Stimulated activated CD4-positive, alpha-beta T cell treated with anti-CD3 and anti-CD28 coated beads, TNF-alpha, amount 100 ng/mL, for 48 hours (primary cell): Measurements from ENCODE around the gene MRPL20.
"Not testable (repeated sequence)": the region's sequence is repeated elsewhere in the genome, so short reads cannot be mapped to it uniquely, and the experiment has no call there.

Source experiments
- DNase-seq, 3 donors: peaks; one replicate each; pipeline ENCODE4 v3.0.0-alpha.2; 2020; ENCODE audit warnings: low read depth in 3 of 3

The MRPL20 gene

DNA sequence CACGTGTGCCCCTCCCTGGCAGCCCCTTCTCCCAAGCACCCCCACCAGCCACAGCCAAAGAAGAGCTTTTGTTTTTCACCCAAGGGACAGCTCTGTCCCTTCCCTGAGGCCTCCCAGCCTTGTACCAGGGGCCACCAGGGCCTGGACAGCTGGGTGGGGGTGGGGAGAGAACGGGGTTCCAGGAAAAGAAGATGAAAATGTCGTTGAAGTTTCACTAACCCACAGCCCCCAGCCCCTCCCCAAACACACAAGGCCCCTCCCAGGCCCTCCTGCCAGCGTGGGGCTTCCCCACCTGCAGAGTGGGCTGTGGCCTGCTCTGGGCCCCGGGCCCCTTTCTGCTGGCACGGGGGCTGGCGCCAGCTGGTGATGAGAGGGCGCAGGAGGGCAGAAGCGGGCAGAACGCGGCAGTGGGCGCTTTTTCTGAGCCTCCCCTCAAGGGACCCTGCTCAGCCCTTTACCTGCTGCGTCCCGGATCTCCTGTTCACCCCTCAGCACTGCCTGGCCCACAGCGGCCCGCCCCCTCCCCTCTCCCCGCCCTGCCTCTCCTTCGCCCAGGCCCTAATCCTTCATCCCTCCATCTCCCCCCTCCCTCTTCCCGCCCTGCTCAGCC lies 19.5 kb upstream of the MRPL20 start:
- no peak for DNase-seq

DNA sequence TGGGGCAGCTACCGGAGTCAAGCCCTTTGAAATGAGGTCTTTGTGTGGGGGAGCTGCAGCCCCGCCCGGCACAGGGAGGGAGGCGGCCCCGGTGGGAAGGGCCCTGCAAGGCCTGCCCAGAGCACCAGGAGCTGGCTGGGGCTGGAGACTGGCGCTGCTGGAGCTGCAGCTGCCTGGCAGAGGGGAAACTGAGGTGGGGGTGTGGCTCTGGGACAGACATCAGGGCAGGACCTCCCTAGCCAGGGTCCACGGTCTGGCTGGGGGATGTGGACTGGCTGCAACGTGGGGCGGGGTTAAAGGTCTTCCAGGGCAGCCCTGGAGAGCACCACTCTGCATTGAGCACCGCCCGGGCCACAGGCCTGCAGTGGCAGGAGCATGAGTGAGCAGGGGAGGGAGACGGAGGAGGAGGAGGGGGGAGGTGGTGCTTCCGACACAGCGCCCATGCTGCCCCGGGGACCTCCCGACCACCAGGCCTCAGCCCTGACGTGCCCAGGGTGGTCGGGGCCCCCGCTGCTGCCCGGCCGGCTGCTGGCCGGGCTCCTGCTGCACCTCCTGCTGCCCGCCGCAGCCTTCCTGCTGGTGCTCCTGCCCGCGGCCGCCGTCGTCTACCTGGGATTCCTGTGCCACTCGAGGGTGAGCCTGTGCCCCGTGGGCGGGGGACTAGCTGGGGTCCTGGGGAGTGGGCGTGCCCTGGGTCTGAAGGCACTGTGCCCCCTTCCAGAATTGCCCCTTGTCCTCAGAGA lies 18.8 kb upstream of the MRPL20 start:
- no peak for DNase-seq

DNA sequence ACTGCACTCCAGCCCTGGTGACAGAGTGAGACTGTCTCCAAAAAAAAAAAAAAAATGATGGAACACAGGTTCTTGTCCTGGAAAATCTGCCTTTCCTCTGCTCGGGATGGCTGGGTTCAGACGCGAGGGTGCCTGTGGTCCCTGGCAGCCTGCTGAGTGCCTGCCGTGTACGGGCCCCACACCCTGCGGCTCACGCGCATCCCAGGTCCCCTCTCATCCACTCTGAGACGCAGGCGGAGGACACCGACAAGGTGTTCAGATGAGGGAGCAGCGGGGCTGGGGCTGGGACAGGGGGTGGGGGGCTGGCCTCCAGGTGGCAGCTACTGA lies 18.3 kb upstream of the MRPL20 start:
- DNase-seq: no peak

DNA sequence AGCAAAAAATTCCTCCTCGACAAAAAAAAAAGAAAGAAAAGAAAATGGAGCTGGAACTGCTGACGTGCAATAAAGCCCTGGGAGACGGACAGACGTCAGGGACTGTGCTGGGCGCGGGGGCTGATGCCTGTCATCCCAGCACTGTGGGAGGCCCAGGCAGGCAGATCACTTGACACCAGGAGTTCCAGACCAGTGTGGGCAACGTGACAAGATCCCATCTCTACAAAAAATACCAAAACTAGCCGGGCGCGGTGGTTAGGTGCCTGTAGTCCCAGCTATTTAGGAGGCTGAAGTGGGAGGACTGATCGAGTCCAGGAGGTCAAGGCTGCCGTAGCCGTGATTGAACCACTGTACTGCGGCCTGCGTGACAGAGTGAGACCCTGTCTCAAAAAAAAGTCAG lies 17.6 kb upstream of the MRPL20 start:
- DNase-seq: no peak

DNA sequence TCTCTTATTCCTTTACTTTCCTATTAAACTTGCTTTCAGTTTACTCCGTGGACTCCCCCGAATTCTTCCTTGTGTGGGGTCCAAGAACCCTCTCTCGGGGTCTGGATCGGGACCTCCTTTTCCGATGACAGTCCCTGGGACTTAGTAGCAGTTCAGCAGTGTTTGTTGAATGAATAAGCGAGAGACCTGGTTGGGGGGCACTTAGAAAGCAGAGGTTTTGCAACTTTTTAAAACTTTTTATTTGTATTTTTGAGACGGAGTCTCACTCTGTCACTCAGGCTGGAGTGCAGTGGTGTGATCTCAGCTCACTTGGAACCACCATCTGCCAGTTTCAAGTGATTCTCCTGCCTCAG lies 16.1 kb upstream of the MRPL20 start:
- DNase-seq: no peak

DNA sequence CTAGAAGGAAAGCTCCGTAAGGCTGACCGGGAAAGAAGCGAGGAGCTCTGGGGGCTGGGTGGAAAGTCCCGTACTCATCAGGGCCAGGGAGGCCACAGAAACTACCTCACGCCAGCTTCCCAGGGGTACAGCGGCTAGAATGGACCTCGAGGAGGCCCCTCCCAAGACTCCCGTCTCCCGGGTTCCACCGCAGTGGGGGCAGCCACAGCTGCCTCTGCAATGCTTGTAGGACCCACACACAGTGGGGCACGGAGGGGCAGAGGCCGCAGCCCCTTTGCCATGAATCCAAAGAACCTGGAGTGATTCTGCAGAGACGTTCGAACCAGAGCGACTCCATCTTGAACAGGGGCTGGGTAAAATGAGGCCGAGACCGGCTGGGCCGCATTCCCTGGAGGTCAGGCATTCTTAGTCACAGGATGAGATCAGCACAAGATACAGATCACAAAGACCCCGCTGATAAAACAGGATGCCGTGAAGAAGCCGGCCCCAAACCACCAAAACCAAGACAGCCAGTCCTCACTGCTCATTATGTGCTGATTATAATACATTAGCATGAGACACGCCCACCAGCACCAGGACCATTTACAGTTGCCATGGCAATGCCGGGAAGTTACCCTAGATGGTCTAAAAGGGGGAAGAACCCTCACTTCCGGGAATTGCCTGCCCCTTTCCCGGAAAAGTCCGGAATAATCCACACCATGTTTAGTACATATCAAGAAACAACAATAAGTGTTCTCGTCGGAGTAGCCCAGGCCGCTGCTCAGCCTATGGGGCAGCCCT lies 15.6 kb upstream of the MRPL20 start:
- DNase-seq: no peak

DNA sequence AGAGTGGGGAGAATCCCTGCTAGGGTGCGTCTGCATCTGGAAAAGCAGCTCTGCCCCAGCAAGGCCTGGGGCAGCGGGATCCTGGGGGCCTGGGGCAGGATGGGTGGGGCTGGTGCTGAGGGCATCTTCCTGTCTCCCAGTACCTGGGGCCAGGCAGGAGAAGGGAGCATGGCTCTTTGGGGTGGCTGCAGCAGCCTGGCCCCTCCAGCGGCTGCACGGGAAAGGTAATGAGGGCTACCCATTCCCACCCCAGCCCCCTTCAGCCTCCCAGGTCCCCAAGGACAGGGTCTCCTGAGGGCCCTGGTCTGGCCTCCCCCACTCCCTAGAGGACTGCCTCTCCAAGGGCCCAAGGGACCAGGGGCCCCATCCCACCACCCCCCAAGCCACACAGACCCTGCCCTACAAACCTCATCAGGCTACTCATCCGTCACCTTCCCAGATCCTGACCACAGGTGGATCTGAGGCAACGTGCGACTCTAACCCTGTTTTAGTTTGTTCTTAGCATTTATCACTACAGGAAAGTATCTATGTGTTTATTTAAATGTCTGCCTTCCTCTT lies 14.9 kb upstream of the MRPL20 start:
- no peak for DNase-seq

DNA sequence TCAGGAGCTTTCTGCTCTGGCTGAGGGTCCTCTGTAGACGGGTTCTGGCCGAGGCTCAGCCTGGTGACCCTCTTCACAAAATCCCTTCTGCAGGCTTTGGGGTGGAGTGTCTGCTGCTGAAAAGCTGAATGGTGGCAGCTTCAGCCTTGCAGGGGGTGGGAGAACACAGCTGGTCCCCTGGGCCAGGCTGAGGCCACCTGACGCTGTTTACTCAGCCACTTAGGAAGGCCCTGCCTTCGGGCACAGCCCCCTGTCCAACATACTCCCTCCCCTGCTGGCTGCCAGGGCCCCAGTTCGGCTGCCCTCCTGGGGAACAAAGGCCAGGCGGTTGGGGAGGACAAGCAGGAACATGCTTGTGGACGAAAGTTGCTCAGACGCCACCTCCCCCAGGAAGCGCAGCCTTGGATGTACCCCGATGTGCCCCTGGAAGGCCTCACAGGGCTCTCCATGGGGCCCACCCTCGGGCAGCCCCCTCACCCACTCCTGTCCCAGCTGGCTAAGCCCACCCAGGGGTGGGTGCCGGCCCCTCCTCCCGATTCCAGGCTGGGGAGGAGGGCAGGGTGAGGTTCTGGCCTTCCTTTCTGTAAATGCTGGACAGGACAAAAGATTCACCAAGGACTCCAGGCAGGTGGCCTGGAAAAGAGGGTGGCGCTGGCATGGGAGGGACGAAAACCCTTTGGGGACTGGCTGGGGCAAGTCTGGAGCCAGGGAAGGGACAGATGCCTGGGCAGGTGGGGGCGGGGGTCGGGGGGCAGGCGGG lies 14.2 kb upstream of the MRPL20 start, which contains the start of gene ANKRD65:
TSS of gene ANKRD65 (minus strand) at position 130 of the 760 bp plus-strand sequence. CDS start 271 bp downstream, outside the sequence.
- no peak for DNase-seq

DNA sequence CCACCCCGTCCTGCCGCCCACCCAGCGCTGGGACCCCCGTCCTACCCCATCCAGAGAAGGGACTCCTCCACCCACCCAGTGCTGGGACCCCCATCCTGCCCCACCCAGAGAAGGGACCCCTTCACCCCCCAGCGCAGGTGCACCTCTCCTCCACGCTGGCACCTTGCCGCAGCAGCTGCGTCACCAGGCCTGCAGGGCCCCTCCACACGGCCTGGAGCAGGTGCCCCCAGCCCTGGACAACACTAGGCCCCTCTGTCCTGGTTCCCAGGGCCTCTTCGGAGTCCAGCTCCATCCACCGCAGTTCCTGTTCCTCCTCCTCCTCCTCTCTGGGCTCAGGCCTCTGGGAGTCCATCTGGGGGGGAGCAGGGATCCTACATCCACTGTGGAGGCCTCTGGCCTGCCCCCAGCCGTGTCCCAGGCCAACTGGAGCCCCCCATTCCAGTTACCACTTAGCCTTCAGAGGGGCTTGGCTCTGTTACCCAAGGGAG lies 13.6 kb upstream of the MRPL20 start:
- no peak for DNase-seq

DNA sequence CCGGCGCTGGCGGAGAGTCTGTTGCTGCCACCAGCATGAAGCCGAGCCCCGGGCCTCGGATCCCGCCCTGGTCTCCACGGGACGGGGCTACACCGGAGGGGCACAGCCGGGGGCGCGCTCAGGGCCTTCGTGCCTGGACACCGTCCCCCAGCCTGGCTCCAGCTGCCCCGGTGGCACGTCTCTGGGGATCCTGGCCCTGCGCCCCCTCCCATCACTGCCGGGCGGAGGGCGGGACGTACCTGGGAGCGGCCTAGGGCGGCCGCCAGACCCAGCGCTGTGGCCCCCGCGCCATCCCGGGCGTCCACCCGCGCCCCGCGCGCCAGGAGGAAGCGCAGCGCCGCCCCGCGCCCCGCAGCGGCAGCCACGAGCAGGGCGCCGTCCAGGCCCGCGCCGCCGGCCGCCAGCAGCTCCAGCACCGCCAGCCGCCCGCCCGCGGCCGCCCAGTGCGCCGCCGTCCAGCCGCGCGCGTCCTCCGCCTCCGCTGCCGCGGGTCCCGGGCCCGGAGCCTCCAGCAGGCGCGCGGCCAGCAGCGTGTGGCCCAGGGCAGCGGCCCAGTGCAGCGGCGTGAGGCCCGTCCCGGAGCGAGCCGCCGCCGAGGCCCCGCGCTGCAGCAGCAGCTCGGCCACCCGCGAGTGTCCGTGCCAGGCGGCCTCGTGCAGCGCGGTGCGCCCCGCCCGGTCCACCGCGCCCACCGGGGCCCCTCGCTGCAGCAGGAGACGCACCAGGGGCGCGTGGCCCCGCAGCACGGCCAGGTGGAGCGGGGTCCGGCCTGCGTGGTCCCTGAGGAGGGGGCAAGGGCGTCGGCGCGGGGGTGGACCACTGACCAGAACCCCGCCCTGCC lies 12.9 kb upstream of the MRPL20 start:
- DNase-seq: no peak

DNA sequence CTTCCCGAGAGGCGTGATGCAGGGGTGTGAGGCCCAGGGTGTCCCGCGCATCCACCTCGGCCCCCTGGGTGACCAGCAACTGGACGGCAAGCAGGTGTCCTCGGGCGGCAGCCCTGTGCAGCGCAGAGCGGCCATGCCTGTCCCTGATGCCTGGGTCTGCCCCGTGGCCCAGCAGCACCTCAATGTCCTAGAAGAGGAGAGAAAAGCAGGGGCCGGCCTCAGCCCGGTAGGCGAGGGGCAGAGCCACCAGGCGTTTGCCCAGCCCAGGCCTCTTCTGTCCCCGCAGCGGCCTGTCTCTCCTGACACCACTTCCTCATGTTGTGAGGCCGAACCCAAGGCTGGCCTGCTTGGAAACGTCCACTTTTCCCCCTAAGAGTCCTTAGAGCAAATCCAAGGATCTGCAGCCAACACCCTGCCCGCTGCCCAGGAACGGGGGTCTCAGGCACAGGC lies 12.3 kb upstream of the MRPL20 start:
- DNase-seq: no peak

DNA sequence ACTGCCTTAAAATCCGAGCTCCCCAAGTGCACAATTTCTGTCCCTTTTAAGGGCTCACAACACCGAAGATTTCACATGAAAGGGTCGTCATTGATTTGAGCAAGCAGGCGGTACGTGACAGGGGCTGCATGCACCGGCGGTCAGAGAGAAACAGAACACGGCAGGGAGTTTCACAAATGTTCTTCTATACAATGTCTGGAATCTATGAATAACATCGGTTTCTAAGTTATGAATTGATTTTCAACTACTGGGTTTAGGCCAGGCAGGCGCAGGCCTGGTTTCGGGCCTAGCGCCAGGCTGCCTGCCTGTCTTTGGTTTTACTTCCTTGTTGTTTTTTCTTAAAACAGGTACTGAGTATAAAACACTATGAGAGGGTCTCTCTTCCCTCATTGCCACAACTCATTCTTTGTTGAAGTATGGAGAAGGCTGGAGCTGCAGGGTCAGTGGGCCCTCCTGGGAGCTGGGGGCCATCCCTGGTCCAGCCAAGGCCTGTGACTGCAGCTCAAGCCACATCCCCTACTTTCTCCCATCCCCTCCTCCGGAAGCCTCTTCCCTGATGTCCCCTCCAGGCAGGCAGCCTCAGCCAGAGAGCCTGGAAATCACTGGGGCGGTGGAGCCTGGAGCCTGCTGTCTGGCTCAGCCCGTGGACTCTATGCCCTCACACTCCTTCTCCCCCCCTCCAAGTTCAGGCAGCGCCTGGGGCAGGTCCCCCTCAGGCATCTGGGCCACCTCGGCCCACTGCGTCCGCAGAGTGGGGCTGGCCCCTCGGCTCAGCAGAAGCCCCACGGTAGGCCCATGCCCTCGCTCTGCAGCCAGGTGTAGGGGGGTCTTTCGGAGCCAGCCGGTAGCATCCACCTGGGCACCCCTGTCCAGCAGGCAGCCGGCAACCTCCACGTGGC lies 11.6 kb upstream of the MRPL20 start:
- DNase-seq: no peak

DNA sequence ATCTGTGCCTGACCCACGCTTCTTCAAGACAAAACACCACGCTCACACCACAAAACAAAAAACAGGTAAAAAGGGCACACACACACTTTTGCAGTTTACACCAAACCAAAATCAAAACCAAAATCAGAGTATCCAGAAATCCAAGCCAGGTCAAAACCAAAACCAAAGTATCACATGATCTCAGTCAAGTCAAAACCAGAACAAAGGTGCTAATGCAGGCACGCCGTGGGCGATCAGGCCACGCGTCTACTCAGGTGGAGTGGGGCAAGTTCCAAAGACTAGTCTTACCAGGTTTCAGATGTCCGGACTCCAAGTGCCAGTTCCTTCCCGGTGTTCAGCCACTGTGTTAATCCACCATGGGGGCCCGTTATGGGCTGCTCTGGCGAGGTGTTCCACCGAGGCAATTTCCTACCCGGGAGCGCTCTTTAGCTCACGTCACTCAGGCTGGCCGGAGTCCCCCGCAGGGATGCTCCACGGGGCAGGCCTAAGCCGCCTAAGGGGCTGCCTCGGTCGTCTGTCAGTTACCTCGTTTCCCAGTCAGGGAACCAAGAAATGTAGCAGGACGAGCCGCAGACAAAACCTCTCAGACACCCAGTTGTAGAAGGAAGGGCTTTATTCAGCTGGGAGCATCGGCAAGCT lies 10.9 kb upstream of the MRPL20 start:
- DNase-seq: not testable (repeated sequence)

DNA sequence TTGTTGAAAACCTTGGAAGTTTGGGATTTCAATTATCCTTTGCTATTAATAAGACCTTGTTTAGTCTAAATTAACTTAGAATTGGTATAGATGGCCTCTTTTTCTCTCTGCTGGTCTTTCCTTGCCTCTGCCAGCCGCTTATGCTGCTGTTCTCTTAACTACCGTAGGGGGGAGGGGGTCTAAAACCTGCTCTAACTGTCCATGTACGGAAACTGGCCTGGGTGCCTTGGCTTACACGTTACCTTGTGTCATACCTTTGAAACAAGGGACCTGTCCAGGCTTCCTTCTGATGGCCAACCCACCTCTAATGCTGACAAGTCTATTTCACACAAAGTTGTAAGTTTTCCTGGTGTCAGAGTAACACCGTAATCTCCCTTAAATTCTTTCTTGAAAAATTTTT lies 10.3 kb upstream of the MRPL20 start:
- DNase-seq: not testable (repeated sequence)

DNA sequence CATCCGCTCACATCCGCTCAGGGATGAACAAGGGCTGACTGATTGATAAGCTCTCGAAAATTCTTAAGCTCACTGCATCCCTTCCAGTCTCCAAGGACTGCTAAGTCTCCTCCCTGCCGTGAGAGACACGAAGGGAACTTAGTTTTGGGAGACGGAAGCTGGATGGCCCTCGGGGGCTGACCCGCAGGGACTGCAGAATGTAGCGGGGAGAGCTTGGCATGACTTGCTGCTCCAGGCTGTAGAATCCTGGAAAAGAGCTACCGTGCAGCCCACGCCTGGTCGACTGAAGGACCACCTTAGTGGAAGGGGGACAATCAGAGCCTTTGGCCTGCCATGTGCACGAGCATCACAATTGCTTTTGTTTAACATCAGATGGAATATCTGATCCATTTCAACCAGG lies 8.7 kb upstream of the MRPL20 start:
- no peak for DNase-seq

DNA sequence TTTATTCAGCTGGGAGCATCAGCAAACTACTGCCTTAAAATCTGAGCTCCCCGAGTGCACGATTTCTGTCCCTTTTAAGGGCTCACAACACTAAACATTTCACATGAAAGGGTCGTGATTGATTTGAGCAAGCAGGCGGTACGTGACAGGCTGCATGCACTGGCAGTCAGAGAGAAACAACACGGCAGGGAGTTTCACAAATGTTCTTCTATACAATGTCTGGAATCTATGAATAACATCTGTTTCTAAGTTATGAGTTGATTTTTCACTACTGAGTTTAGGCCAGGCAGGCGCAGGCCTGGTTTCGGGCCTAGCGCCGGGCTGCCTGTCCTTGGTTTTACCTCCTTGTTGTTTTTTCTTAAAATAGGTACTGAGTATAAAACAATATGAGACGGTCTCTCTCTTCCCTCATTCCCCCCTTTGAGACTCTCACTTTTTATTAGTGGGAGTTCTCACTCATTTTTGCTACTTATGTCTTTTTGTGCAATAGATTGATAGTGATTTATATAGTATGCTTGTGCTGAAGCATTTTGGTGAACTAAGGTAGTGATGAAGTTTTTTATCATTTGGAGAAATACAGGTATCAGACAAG lies 5.3 kb upstream of the MRPL20 start:
- not testable (repeated sequence) for DNase-seq

DNA sequence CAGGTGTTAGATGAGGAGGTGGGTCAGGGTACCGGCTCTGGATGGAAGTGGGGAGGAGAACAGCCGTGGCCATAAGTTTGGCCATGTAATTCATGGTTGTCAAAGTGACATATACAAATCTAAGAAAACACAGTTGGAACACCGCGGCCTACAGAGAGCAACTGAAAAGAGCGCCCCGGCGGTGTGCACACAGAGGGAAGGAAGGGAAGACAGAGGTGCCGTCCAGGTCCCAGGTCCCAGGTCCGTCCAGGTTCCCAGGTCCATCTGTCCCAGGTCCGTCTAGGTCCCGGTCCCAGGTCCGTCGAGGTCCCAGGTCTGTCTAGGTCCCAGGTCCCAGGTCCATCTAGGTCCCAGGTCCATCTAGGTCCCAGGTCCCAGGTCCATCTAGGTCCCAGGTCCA lies 4.5 kb upstream of the MRPL20 start:
- no peak for DNase-seq

DNA sequence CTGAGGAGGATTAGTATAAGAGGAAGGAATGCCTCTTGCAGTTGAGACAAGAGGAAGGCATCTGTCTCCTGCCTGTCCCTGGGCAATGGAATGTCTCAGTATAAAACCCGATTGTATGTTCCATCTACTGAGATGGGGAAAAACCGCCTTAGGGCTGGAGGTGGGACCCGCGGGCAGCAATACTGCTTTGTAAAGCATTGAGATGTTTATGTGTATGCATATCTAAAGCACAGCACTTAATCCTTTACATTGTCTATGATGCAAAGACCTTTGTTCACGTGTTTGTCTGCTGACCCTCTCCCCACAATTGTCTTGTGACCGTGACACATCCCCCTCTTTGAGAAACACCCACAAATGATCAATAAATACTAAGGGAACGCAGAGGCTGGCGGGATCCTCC lies 3.1 kb upstream of the MRPL20 start:
- not testable (repeated sequence) for DNase-seq
